SJSA1 (cell line): ENCODE data around the gene PRKN. TPM values are rescaled to one million over a fixed set of nuclear protein-coding genes. Genes with fewer than 3 reads are reported as not detected.

Source experiments
- DNase-seq, 2 experiments: peaks; one replicate each; pipeline ENCODE4 v3.0.0-alpha.2; 2015 to 2020; ENCODE audit warnings: low spot score in 2 of 2, low read depth in 1 of 2
- H3K27ac ChIP-seq: fragments of 250-450 bp; sonication (Bioruptor Pico); 2 replicates; pipeline ENCODE4 v1.5.1; 2020; ENCODE audit warnings: mild to moderate bottlenecking, moderate library complexity
- H3K27me3 ChIP-seq: fragments of 250-450 bp; sonication (Bioruptor Pico); replicated peaks from 2 replicates; pipeline ENCODE4 v1.5.1; 2020; ENCODE audit warnings: mild to moderate bottlenecking, moderate library complexity
- H3K36me3 ChIP-seq: fragments of 250-450 bp; sonication (Bioruptor Pico); 2 replicates; pipeline ENCODE4 v1.5.1; 2020; ENCODE audit warnings: mild to moderate bottlenecking
- H3K4me1 ChIP-seq: fragments of 250-450 bp; sonication (Bioruptor Pico); replicated peaks from 2 replicates; pipeline ENCODE4 v1.6.1; 2021; ENCODE audit warnings: mild to moderate bottlenecking
- H3K4me3 ChIP-seq: fragments of 250-450 bp; sonication (Bioruptor Pico); 2 replicates; pipeline ENCODE4 v1.5.1; 2020; ENCODE audit warnings: mild to moderate bottlenecking
- H3K9me3 ChIP-seq: fragments of 250-450 bp; sonication (Bioruptor Pico); replicated peaks from 2 replicates; pipeline ENCODE4 v1.5.1; 2020; ENCODE audit warnings: mild to moderate bottlenecking
- total RNA-seq: library from RNA; depleted of rRNA; stranded (reverse); fragments of >200 nt; shearing (Covaris generic); gene quantifications from 2 replicates; pipeline ENCODE4 v1.2.3, GENCODE V29; 2014

Gene PRKN
- total RNA-seq, 1 experiment from 2014 or later, result not detected

GRCh38 chr6:161815965-161816364, 911.6 kb downstream of the PRKN start:
- H3K27me3 ChIP-seq, result no peaks in the 10 kb centered on the region
- H3K4me1 ChIP-seq, result no peaks in the 10 kb centered on the region
- no peak for DNase-seq
- H3K36me3 ChIP-seq, result no peaks in the 10 kb centered on the region
- no peaks in the 10 kb centered on the region for H3K9me3 ChIP-seq
- no peak overlapping the region for H3K4me3 ChIP-seq
- no peak overlapping the region for H3K27ac ChIP-seq

GRCh38 chr6:161813156-161813555, 914.4 kb downstream of the PRKN start:
- H3K27ac ChIP-seq, result no peak overlapping the region
- H3K4me3 ChIP-seq, result no peak overlapping the region
- no peaks in the 10 kb centered on the region for H3K4me1 ChIP-seq
- H3K9me3 ChIP-seq, result no peaks in the 10 kb centered on the region
- H3K27me3 ChIP-seq, result no peaks in the 10 kb centered on the region
- H3K36me3 ChIP-seq, result no peaks in the 10 kb centered on the region
- DNase-seq, result no peak

GRCh38 chr6:161809971-161810370, 917.6 kb downstream of the PRKN start:
- no peaks in the 10 kb centered on the region for H3K27me3 ChIP-seq
- no peaks in the 10 kb centered on the region for H3K36me3 ChIP-seq
- DNase-seq, result no peak
- no peak overlapping the region for H3K27ac ChIP-seq
- H3K4me1 ChIP-seq, result no peaks in the 10 kb centered on the region
- H3K4me3 ChIP-seq, result no peak overlapping the region
- no peaks in the 10 kb centered on the region for H3K9me3 ChIP-seq

GRCh38 chr6:161804838-161805237, 922.7 kb downstream of the PRKN start:
- DNase-seq, result no peak
- H3K9me3 ChIP-seq, result peaks cover 2% of the 10 kb centered on the region; the same call in 1 of the 2 replicates
- H3K36me3 ChIP-seq, result no peaks in the 10 kb centered on the region
- no peak overlapping the region for H3K4me3 ChIP-seq
- no peak overlapping the region for H3K27ac ChIP-seq
- H3K27me3 ChIP-seq, result no peaks in the 10 kb centered on the region
- H3K4me1 ChIP-seq, result no peaks in the 10 kb centered on the region

GRCh38 chr6:161803131-161803530, 924.4 kb downstream of the PRKN start:
- peaks cover 2% of the 10 kb centered on the region; the same call in 1 of the 2 replicates for H3K9me3 ChIP-seq
- H3K36me3 ChIP-seq, result no peaks in the 10 kb centered on the region
- DNase-seq, result no peak
- H3K27me3 ChIP-seq, result no peaks in the 10 kb centered on the region
- no peak overlapping the region for H3K4me3 ChIP-seq
- H3K4me1 ChIP-seq, result no peaks in the 10 kb centered on the region
- no peak overlapping the region for H3K27ac ChIP-seq

GRCh38 chr6:161802231-161802630, 925.3 kb downstream of the PRKN start:
- H3K36me3 ChIP-seq, result no peaks in the 10 kb centered on the region
- no peaks in the 10 kb centered on the region for H3K4me1 ChIP-seq
- no peak for DNase-seq
- no peak overlapping the region for H3K27ac ChIP-seq
- H3K4me3 ChIP-seq, result no peak overlapping the region
- H3K27me3 ChIP-seq, result no peaks in the 10 kb centered on the region
- H3K9me3 ChIP-seq, result peaks cover 2% of the 10 kb centered on the region

- Histone ChIP-seq H3K27me3 (no peaks in the 10 kb centered on the region), H3K4me3 (no peak overlapping the region), H3K36me3 (no peaks in the 10 kb centered on the region), H3K9me3 (peaks cover 2% of the 10 kb centered on the region), H3K4me1 (no peaks in the 10 kb centered on the region), H3K27ac (no peak overlapping the region)
- DNase-seq, result no peak
Observed at GRCh38 chr6:161798844-161799394, 928.6 kb downstream of the PRKN start.

- H3K4me3 ChIP-seq, result no peak overlapping the region
- no peak overlapping the region for H3K27ac ChIP-seq
- no peak for DNase-seq
- no peaks in the 10 kb centered on the region for H3K27me3 ChIP-seq
- H3K9me3 ChIP-seq, result peaks cover 3% of the 10 kb centered on the region; the same call in 1 of the 2 replicates
- H3K36me3 ChIP-seq, result no peaks in the 10 kb centered on the region
- no peaks in the 10 kb centered on the region for H3K4me1 ChIP-seq
Observed at GRCh38 chr6:161796681-161797080, 930.9 kb downstream of the PRKN start.

- Histone ChIP-seq H3K4me3 (no peak overlapping the region), H3K27ac (no peak overlapping the region), H3K36me3 (no peaks in the 10 kb centered on the region), H3K9me3 (peaks cover 5% of the 10 kb centered on the region; the same call in 1 of the 2 replicates), H3K27me3 (no peaks in the 10 kb centered on the region), H3K4me1 (no peaks in the 10 kb centered on the region)
- DNase-seq, result no peak
Observed at GRCh38 chr6:161792851-161793493, 934.6 kb downstream of the PRKN start.

- no peak overlapping the region for H3K27ac ChIP-seq
- no peak overlapping the region for H3K4me3 ChIP-seq
- DNase-seq, result no peak
- no peaks in the 10 kb centered on the region for H3K36me3 ChIP-seq
- H3K4me1 ChIP-seq, result no peaks in the 10 kb centered on the region
- peaks cover 5% of the 10 kb centered on the region; the same call in 1 of the 2 replicates for H3K9me3 ChIP-seq
- H3K27me3 ChIP-seq, result no peaks in the 10 kb centered on the region
Observed at GRCh38 chr6:161788531-161788930, 939.0 kb downstream of the PRKN start.

- peaks cover 3% of the 10 kb centered on the region; the same call in 1 of the 2 replicates for H3K9me3 ChIP-seq
- H3K27me3 ChIP-seq, result no peaks in the 10 kb centered on the region
- no peaks in the 10 kb centered on the region for H3K36me3 ChIP-seq
- DNase-seq, result no peak
- H3K4me3 ChIP-seq, result no peak overlapping the region
- no peak overlapping the region for H3K27ac ChIP-seq
- H3K4me1 ChIP-seq, result no peaks in the 10 kb centered on the region
Observed at GRCh38 chr6:161772176-161772575, 955.4 kb downstream of the PRKN start.

GRCh38 chr6:161761966-161762365, 965.6 kb downstream of the PRKN start:
- H3K9me3 ChIP-seq, result no peaks in the 10 kb centered on the region
- H3K4me3 ChIP-seq, result no peak overlapping the region
- H3K36me3 ChIP-seq, result no peaks in the 10 kb centered on the region
- no peaks in the 10 kb centered on the region for H3K4me1 ChIP-seq
- no peak overlapping the region for H3K27ac ChIP-seq
- H3K27me3 ChIP-seq, result no peaks in the 10 kb centered on the region
- DNase-seq, result no peak

- DNase-seq, result no peak
- Histone ChIP-seq H3K27me3 (no peaks in the 10 kb centered on the region), H3K9me3 (no peaks in the 10 kb centered on the region), H3K4me3 (no peak overlapping the region), H3K36me3 (no peaks in the 10 kb centered on the region), H3K27ac (no peak overlapping the region), H3K4me1 (no peaks in the 10 kb centered on the region)
Observed at GRCh38 chr6:161755080-161755479, 972.5 kb downstream of the PRKN start.

- no peak overlapping the region for H3K4me3 ChIP-seq
- DNase-seq, result no peak
- H3K36me3 ChIP-seq, result no peaks in the 10 kb centered on the region
- no peak overlapping the region for H3K27ac ChIP-seq
- no peaks in the 10 kb centered on the region for H3K9me3 ChIP-seq
- no peaks in the 10 kb centered on the region for H3K27me3 ChIP-seq
- no peaks in the 10 kb centered on the region for H3K4me1 ChIP-seq
Observed at GRCh38 chr6:161750686-161751085, 976.9 kb downstream of the PRKN start.

- no peak for DNase-seq
- H3K4me3 ChIP-seq, result no peak overlapping the region
- H3K4me1 ChIP-seq, result no peaks in the 10 kb centered on the region
- no peaks in the 10 kb centered on the region for H3K36me3 ChIP-seq
- H3K27me3 ChIP-seq, result no peaks in the 10 kb centered on the region
- H3K9me3 ChIP-seq, result no peaks in the 10 kb centered on the region
- H3K27ac ChIP-seq, result no peak overlapping the region
Observed at GRCh38 chr6:161749576-161749975, 978.0 kb downstream of the PRKN start.
